A549 (cell line): ENCODE data around the gene PRKD3.

Experiments used
- EP300 ChIP-seq, 2 experiments: fragments of >200 bp; sonication (Bioruptor Twin); formaldehyde crosslinking; IDR thresholded peaks; 2 replicates in 1 of 2; 3 replicates in 1 of 2; pipeline ENCODE4 v1.6.1; 2016 to 2017
- FOSL2 ChIP-seq, 2 experiments: fragments of 450-650 bp in 1 of 2; fragments of >200 bp in 1 of 2; sonication (Bioruptor Twin) in 1 of 2; formaldehyde crosslinking; IDR thresholded peaks; 2 replicates each; pipeline versions ENCODE4 v1.5.0 to v1.6.1; 2016 to 2020; ENCODE audit warnings: mild to moderate bottlenecking in 1 of 2, moderate library complexity in 1 of 2
- POLR2A ChIP-seq: IDR thresholded peaks from 2 replicates; pipeline ENCODE4 v1.6.1; 2012; ENCODE audit warnings: mild to moderate bottlenecking, low read length
- SMC3 ChIP-seq: fragments of >200 bp; sonication (Bioruptor Twin); formaldehyde crosslinking; IDR thresholded peaks from 3 replicates; pipeline ENCODE4 v1.6.1; 2018; ENCODE audit warnings: inconsistent platforms
- TF ChIP-seq, protein P1 (sequence below): fragments of >200 bp; sonication (Bioruptor Twin); formaldehyde crosslinking; IDR thresholded peaks from 3 replicates; pipeline ENCODE4 v1.5.1; 2016

DNA sequence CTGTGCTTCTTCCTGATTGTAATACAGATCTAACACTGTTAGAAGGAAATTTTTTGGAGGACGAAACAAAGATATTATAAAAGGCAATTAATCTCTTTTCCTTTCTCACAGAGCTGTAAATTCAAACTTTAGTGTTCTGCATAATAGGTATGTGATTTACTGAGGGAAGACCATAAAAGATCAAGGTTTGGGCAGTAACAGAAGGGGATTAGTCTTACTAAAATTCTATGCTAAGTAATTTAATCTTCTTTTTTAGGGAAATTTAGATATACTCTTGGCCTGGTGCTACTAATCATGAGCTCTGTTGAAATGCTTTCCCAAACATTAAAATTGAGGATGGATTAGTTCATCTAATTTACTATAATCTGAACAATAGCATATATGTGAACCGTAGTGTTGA, 11.0 kb upstream of the PRKD3 start:
- TF ChIP-seq EP300 (IDR thresholded peaks at IDR 0.05) = no peak
- TF ChIP-seq FOSL2 (IDR thresholded peaks at IDR 0.05) = no peak
- TF ChIP-seq FOSL2 (CRISPR knock-in tag; IDR thresholded peaks at IDR 0.05) = no peak
- TF ChIP-seq SMC3 = no peak
- TF ChIP-seq POLR2A = no peak
- TF ChIP-seq, protein P1, sequence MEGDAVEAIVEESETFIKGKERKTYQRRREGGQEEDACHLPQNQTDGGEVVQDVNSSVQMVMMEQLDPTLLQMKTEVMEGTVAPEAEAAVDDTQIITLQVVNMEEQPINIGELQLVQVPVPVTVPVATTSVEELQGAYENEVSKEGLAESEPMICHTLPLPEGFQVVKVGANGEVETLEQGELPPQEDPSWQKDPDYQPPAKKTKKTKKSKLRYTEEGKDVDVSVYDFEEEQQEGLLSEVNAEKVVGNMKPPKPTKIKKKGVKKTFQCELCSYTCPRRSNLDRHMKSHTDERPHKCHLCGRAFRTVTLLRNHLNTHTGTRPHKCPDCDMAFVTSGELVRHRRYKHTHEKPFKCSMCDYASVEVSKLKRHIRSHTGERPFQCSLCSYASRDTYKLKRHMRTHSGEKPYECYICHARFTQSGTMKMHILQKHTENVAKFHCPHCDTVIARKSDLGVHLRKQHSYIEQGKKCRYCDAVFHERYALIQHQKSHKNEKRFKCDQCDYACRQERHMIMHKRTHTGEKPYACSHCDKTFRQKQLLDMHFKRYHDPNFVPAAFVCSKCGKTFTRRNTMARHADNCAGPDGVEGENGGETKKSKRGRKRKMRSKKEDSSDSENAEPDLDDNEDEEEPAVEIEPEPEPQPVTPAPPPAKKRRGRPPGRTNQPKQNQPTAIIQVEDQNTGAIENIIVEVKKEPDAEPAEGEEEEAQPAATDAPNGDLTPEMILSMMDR = no peak
